Endothelial cell of umbilical vein (primary cell): ENCODE measurements around the gene JAKMIP1. TPM values are rescaled to one million over a fixed set of nuclear protein-coding genes. Genes with fewer than 3 reads are reported as not detected.

Source experiments
- BruUV-seq: library from RNA; stranded (reverse); fragments of 400-500 nt; replicated peaks from 2 replicates; lab custom pipeline; 2021; lab: Mats Ljungman, UMichigan
- CTCF ChIA-PET: fragments of 300-600, 350-600 bp; sonication (Branson Sonifier 250); formaldehyde crosslinking; loops from one replicate; lab custom pipeline; 2021; ENCODE audit warnings: antibody characterized with exemption, inconsistent platforms; lab: Charles Lee
- POLR2A ChIA-PET: fragments of 300-600, 350-600 bp; sonication (Branson Sonifier 250); formaldehyde crosslinking; loops from one replicate; lab custom pipeline; 2021; ENCODE audit warnings: antibody characterized with exemption, inconsistent platforms; lab: Charles Lee
- DNase-seq: peaks from one replicate; pipeline ENCODE4 v3.0.0-alpha.2; 2011; ENCODE audit warnings: low read depth, low spot score
- FAIRE-seq: peaks from 2 replicates; lab custom pipeline; 2011; peaks lifted over from hg19 to GRCh38; lab: Jason Lieb, UNC
- H2AFZ ChIP-seq: 2 replicates; pipeline ENCODE4 v1.6.0; 2012; ENCODE audit warnings: low read depth, low read length, control low read depth, inconsistent platforms
- H3K27ac ChIP-seq: 2 replicates; pipeline ENCODE4 v1.5.1; 2011; ENCODE audit warnings: low read depth, mild to moderate bottlenecking, control low read depth, low read length, moderate library complexity; ENCODE audit not compliant: insufficient read depth
- H3K27me3 ChIP-seq, 2 experiments: 2 replicates each; pipeline versions ENCODE4 v1.6.0 to v1.6.1; 2011; ENCODE audit warnings: low read length in 2 of 2, mixed read lengths in 1 of 2; ENCODE audit not compliant: control insufficient read depth in 2 of 2, insufficient read depth in 2 of 2
- H3K36me3 ChIP-seq, 2 experiments: 2 replicates in 1 of 2; 3 replicates in 1 of 2; pipeline ENCODE4 v1.5.1; 2011; ENCODE audit warnings: low read length in 2 of 2, mild to moderate bottlenecking in 1 of 2, moderate library complexity in 1 of 2; ENCODE audit not compliant: control insufficient read depth in 2 of 2, insufficient read depth in 2 of 2; ENCODE audit errors: extremely low read depth in 1 of 2
- H3K4me1 ChIP-seq: 3 replicates; pipeline ENCODE4 v1.5.1; 2011; ENCODE audit warnings: mild to moderate bottlenecking, low read length; ENCODE audit not compliant: control insufficient read depth, insufficient read depth; ENCODE audit errors: extremely low read depth
- H3K4me2 ChIP-seq: 2 replicates; pipeline ENCODE4 v1.6.1; 2011; ENCODE audit warnings: low read length, control low read depth, mixed read lengths; ENCODE audit not compliant: insufficient read depth
- H3K4me3 ChIP-seq, 3 experiments: fragments of 200-600 bp in 1 of 3; sonication (generic), shearing (Covaris generic) in 1 of 3; replicated peaks in 1 of 3; 2 replicates each; pipeline ENCODE4 v1.5.1; 2011 to 2016; ENCODE audit warnings: control low read depth in 3 of 3, low read length in 3 of 3, mild to moderate bottlenecking in 2 of 3, inconsistent platforms in 1 of 3, low read depth in 1 of 3, moderate library complexity in 1 of 3; ENCODE audit not compliant: insufficient read depth in 1 of 3
- H3K79me2 ChIP-seq: 2 replicates; pipeline ENCODE4 v1.6.0; 2012; ENCODE audit warnings: low read length, inconsistent platforms; ENCODE audit not compliant: control insufficient read depth, insufficient read depth
- H3K9ac ChIP-seq: replicated peaks from 2 replicates; pipeline ENCODE3; 2011; ENCODE audit warnings: low read length, control low read depth; ENCODE audit not compliant: insufficient read depth; ENCODE audit errors: extremely low read depth
- H3K9me1 ChIP-seq: replicated peaks from 3 replicates; pipeline ENCODE4 v1.6.0; 2011; ENCODE audit warnings: mild to moderate bottlenecking, low read length; ENCODE audit not compliant: control insufficient read depth, insufficient read depth; ENCODE audit errors: extremely low read depth
- H3K9me3 ChIP-seq: replicated peaks from 2 replicates; pipeline ENCODE4 v1.5.1; 2012; ENCODE audit warnings: low read length, inconsistent platforms; ENCODE audit not compliant: control insufficient read depth, insufficient read depth
- H4K20me1 ChIP-seq: replicated peaks from 2 replicates; pipeline ENCODE3; 2011; ENCODE audit warnings: mild to moderate bottlenecking, low read length; ENCODE audit not compliant: control insufficient read depth, insufficient read depth; ENCODE audit errors: extremely low read depth
- CTCF ChIP-seq, 2 donors: IDR thresholded peaks; 1 replicate in 1 of 2; 2 replicates in 1 of 2; pipeline ENCODE4 v1.5.1; 2011; ENCODE audit warnings: low read length in 2 of 2, mild to moderate bottlenecking in 2 of 2, moderate library complexity in 2 of 2, control low read depth in 1 of 2, inconsistent platforms in 1 of 2, low read depth in 1 of 2; ENCODE audit not compliant: insufficient read depth in 1 of 2; ENCODE audit errors: extremely low read depth in 1 of 2
- EZH2 ChIP-seq: IDR thresholded peaks from 2 replicates; pipeline ENCODE4 v1.6.1; 2012; ENCODE audit warnings: borderline replicate concordance, low read depth, mild to moderate bottlenecking, moderate library complexity, low read length, inconsistent platforms; ENCODE audit not compliant: severe bottlenecking
- FOS ChIP-seq: IDR thresholded peaks from 2 replicates; pipeline ENCODE4 v1.6.1; 2011; ENCODE audit warnings: mild to moderate bottlenecking, low read length, moderate library complexity, borderline replicate concordance; ENCODE audit not compliant: insufficient read depth
- GATA2 ChIP-seq: IDR thresholded peaks from 2 replicates; pipeline ENCODE4 v1.7.0; 2011; ENCODE audit warnings: low read depth, mild to moderate bottlenecking, moderate library complexity, mixed read lengths, low read length; ENCODE audit not compliant: insufficient read length, insufficient read depth
- JUN ChIP-seq: IDR thresholded peaks from 2 replicates; pipeline ENCODE4 v1.6.1; 2011; ENCODE audit warnings: borderline replicate concordance, low read depth; ENCODE audit not compliant: insufficient read length, insufficient read depth
- MAX ChIP-seq: IDR thresholded peaks from 2 replicates; pipeline ENCODE4 v1.6.1; 2011; ENCODE audit not compliant: insufficient read depth, insufficient read length
- MYC ChIP-seq: IDR thresholded peaks from one replicate; pipeline ENCODE4 v1.6.1; 2011; ENCODE audit warnings: mild to moderate bottlenecking, low read depth, low read length
- POLR2A ChIP-seq: IDR thresholded peaks from 2 replicates; pipeline ENCODE4 v1.6.1; 2012; ENCODE audit warnings: low read depth, mild to moderate bottlenecking, control low read depth, low read length
- POLR2AphosphoS5 ChIP-seq: IDR thresholded peaks from 2 replicates; pipeline ENCODE4 v1.6.1; 2012; ENCODE audit warnings: low read depth, mild to moderate bottlenecking, control low read depth, low read length, moderate library complexity; ENCODE audit not compliant: insufficient read depth
- dilution Hi-C: fragments of 300-500 bp; cut with MboI; formaldehyde crosslinking; loops from one replicate; pipeline ENCODE4 v1.15.0; 2019; ENCODE audit warnings: low sequenced_read_pairs; ENCODE audit not compliant: extremely low pct_ligation_motif_present
- intact Hi-C: fragments of 100-400 bp; cut with micrococcal nuclease; formaldehyde crosslinking; loops from one replicate; pipeline ENCODE4 v1.10.0; 2022
- polyA plus RNA-seq, 4 experiments: library from polyadenylated mRNA; depleted of rRNA in 3 of 4; stranded (reverse) in 3 of 4; unstranded in 1 of 4; fragments of >200 nt; gene quantifications; 2 replicates each; pipeline versions ENCODE4 v1.2.1 to v1.2.3, GENCODE V29; 2011 to 2012; ENCODE audit warnings: missing spikeins in 1 of 4
- total RNA-seq: library from RNA; stranded (reverse); gene quantifications from 2 replicates; pipeline ENCODE4 v1.2.3, GENCODE V29; 2021

Gene JAKMIP1
- total and polyA plus RNA-seq, 2 donors (not counting 3 experiments of a cell fraction or from before 2014, with no cell fraction given) = not detected

DNA sequence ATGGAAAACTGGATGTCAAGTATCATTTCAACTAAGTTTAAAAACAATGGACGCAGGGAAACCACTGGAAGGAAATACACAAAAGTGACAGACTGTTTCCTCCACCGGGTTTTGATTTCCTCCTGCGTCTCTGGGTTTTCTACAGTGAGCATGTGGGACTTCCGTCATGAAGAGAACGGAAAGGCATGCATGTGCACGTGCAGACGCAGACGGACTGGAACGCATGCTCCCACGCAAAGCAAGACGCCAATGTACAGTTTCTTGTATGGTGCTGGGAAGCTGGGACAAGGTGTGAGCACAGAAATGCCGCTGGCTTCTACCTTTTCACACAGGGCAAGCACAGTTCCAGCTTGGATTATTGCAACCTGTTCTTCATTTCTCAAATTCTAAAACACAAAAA lies 151.8 kb downstream of the JAKMIP1 start:
- intact Hi-C loops = no loop called here
- no peak overlapping the region for H3K4me3 ChIP-seq
- no peaks in the 10 kb centered on the region for H3K4me1 ChIP-seq

More for the DNA sequence above, 151.8 kb downstream of the JAKMIP1 start:
- Histone ChIP-seq H3K27ac (no peak overlapping the region), H3K9me3 (no peaks in the 10 kb centered on the region), H4K20me1 (no peaks in the 10 kb centered on the region), H3K27me3 (no peaks in the 10 kb centered on the region), H3K36me3 (no peaks in the 10 kb centered on the region), H3K79me2 (no peaks in the 10 kb centered on the region), H2AFZ (no peak overlapping the region), H3K9ac (no peak overlapping the region), H3K9me1 (no peaks in the 10 kb centered on the region), H3K4me2 (no peak overlapping the region)
- TF ChIP-seq EZH2 (no peak), CTCF (IDR thresholded peaks at IDR 0.05; ENCODE audit: extremely low read depth in 1 of 2, insufficient read depth in 1 of 2, low read depth in 1 of 2, low read length in 2 of 2) (no peak), POLR2A (no peak), MYC (no peak), POLR2AphosphoS5 (no peak), MAX (no peak), GATA2 (no peak), FOS (no peak), JUN (no peak)
- FAIRE-seq = no peak
- DNase-seq = no peak
- CTCF ChIA-PET = no interaction called here
- BruUV-seq = no TSS peak
- dilution Hi-C loops = no loop called here
- POLR2A ChIA-PET = no interaction called here
